Activated CD8-positive, alpha-beta memory T cell treated with anti-CD3 and anti-CD28 coated beads for 1 hour (primary cell): ENCODE data around the gene RFESD.
"Not testable (repeated sequence)": the region's sequence is repeated elsewhere in the genome, so short reads cannot be mapped to it uniquely, and the experiment has no call there.

Source experiments
- DNase-seq, 2 donors: peaks; one replicate each; pipeline ENCODE4 v3.0.0-alpha.2; 2020; ENCODE audit warnings: low read depth in 1 of 2; ENCODE audit errors: extremely low read depth in 1 of 2

The RFESD gene

GRCh38 chr5:95627971-95628810, 18.4 kb upstream of the RFESD start:
- DNase-seq = no peak

GRCh38 chr5:95628933-95629332, 17.6 kb upstream of the RFESD start:
- DNase-seq = no peak

DNA sequence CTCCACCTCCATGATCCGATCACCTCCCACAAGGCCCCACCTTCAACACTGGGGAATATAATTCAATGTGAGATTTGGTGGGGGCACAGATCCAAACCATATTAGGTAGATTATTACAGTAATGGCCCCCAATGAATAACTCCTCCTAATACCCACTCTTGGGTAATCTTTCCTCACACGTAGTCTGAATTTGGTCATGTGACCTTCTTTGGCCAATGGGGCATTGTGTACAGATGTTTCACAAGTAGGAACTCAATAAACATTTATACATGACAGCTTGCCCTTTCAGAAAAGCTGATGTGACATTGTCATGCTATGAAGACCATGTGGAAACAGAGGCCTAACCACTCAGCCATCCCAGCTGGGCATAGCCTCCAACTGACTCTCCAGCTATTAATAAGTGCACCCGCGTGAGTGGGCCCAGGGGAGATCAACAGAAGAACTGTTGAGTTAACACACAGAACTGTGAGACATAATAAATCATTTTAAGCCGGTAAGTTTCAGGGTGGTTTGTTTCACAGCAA, 16.1 kb upstream of the RFESD start:
- DNase-seq = no peak

- no peak for DNase-seq
These were observed 15.2 kb upstream of the RFESD start for GRCh38 chr5:95631255-95631958.

- peak in 1 of 2 donors; percentile 17 for DNase-seq
These were observed 14.4 kb upstream of the RFESD start for GRCh38 chr5:95631991-95632675.

DNA sequence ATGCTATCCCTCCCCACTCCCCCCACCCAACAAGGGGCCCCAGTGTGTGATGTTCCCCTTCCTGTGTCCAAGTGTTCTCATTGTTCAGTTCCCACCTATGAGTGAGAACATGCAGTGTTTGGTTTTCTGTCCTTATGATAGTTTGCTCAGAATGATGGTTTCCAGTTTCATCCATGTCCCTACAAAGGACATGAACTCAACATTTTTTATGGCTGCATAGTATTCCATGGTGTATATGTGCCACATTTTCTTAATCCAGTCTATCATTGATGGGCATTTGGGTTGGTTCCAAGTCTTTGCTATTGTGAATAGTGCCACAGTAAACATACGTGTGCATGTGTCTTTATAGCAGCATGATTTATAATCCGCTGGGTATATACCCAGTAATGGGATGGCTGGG, 13.6 kb upstream of the RFESD start:
- not testable (repeated sequence) for DNase-seq

- DNase-seq = no peak
These were observed 12.9 kb upstream of the RFESD start for GRCh38 chr5:95633671-95634070.

DNA sequence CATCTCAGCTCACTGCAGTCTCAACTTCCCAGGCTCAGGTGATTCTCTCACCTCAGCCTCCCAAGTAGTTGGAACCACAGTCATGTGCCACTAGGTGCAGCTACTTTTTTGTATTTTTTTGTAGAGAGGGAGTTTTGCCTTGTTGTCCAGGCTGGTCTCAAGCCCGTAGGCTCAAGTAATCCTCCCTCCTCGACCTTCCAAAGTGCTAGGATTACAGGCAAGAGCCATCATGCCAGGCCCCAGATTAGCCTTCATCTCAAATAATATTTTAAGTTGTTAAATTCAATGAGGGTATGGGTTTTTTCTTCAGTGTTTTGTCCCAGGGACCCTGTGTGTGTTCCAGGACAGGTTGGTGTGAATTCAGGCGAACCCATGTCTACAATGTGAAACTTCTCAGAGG, 12.5 kb upstream of the RFESD start:
- no peak for DNase-seq

GRCh38 chr5:95638632-95639031, 7.9 kb upstream of the RFESD start:
- no peak for DNase-seq

GRCh38 chr5:95641741-95642220, 4.8 kb upstream of the RFESD start:
- no peak for DNase-seq

GRCh38 chr5:95643152-95643551, 3.4 kb upstream of the RFESD start:
- no peak for DNase-seq

- no peak for DNase-seq
These were observed 2.1 kb upstream of the RFESD start for GRCh38 chr5:95644351-95645042.

DNA sequence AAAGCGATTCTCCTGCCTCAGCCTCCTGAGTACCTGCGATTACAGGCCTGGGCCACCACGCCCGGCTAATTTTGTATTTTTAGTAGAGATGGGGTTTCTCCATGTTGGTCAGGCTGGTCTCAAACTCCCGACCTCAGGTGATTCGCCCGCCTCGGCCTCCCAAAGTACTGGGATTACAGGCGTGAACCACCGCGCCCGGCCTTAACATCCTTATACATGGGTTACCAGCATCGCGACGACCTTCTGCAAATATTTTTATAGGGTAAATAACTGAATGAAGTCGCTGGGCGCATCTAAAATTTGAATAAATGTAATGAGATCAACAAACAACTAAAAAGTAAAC, 380 bp upstream of the RFESD start:
- not testable (repeated sequence) for DNase-seq

- DNase-seq = no peak
These were observed 1.6 kb downstream of the RFESD start for GRCh38 chr5:95647886-95648860.

- DNase-seq = no peak
These were observed 2.7 kb downstream of the RFESD start for GRCh38 chr5:95649274-95649673.

DNA sequence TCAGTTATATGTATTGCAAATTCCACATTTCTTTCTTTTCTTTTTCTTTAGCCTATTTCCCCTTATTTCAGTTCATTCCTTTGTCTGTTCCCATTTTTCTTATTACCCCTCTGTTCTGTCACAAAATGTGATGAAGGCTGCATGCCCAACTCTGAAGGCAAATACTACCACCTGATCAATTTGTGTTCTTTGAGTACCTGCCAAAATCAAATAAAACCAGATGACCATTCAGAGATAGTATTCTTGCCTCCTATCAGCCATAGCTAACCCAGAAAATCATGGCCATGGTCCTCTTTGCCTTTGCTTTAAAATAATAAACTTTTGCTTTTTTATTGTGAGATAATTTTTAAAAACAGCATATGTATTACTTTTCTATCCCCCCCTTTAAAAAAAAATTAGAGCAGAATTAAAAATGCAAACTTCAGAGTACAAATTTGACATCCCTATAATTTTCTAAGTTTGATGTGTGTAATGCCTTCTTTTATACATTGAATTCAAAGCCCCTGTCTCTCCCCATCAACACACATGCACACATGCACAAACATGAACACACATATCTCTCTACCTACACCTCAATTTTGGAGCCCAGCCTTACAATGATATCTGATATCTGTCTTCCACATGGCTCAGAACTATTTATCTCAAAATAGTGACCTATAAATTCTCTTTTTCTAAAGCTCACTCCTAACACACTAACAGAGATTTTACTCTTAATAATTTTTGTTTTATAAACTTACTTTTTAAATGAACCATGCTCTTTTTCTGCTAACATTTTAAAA, 3.5 kb downstream of the RFESD start:
- DNase-seq = no peak

- DNase-seq = no peak
These were observed 6.3 kb downstream of the RFESD start for GRCh38 chr5:95652849-95653248.

- DNase-seq = no peak
These were observed 7.6 kb downstream of the RFESD start for GRCh38 chr5:95654196-95654595.

GRCh38 chr5:95655575-95655974, 9.0 kb downstream of the RFESD start:
- DNase-seq = no peak
